SK-N-SH treated with all-trans-retinoic acid at 6 μM for 48 hours (cell line): ENCODE measurements around the gene RPS4Y2.

Source experiments
- ZFP30 ChIP-seq: fragments of 450-650 bp; formaldehyde crosslinking; IDR thresholded peaks from 2 replicates; pipeline ENCODE4 v1.5.0; 2022; ENCODE audit warnings: mild to moderate bottlenecking, moderate library complexity
- ZNF8 ChIP-seq: fragments of 450-650 bp; formaldehyde crosslinking; IDR thresholded peaks from 2 replicates; pipeline ENCODE4 v1.5.0; 2020; ENCODE audit warnings: mild to moderate bottlenecking, moderate library complexity
- TF ChIP-seq, protein P1 (sequence below): fragments of 250-450 bp; sonication (Bioruptor Pico); IDR thresholded peaks from 2 replicates; pipeline ENCODE4 v1.8.0; 2020; ENCODE audit warnings: mild to moderate bottlenecking, moderate library complexity, borderline replicate concordance

DNA sequence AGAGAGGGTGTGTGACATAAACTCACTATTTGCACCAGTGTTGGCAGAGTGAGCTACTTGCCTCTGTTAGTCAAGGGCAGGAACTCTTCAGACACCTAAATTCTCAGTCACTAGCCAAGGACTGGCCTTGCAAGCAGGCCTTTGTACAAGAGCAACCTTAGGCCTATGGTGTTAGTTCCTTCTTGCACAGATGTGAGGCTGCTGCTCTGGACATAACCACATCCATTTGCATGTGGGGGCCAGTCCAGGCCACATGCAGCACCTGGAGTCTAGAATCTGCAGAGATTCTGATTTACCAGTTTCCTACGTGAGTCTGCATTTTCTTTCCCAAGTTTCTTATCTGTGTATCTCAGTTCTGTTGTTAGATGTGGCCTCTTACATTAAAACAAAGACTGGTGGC lies 20.7 kb upstream of the RPS4Y2 start:
- TF ChIP-seq ZNF8 (CRISPR knock-in tag) (no peak), ZFP30 (no peak)
- TF ChIP-seq, protein P1, sequence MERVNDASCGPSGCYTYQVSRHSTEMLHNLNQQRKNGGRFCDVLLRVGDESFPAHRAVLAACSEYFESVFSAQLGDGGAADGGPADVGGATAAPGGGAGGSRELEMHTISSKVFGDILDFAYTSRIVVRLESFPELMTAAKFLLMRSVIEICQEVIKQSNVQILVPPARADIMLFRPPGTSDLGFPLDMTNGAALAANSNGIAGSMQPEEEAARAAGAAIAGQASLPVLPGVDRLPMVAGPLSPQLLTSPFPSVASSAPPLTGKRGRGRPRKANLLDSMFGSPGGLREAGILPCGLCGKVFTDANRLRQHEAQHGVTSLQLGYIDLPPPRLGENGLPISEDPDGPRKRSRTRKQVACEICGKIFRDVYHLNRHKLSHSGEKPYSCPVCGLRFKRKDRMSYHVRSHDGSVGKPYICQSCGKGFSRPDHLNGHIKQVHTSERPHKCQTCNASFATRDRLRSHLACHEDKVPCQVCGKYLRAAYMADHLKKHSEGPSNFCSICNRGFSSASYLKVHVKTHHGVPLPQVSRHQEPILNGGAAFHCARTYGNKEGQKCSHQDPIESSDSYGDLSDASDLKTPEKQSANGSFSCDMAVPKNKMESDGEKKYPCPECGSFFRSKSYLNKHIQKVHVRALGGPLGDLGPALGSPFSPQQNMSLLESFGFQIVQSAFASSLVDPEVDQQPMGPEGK: no peak
